Activated T-cell treated with anti-CD3 and anti-CD28 coated beads, Interleukin-2, amount 50 U/mL, for 24 hours (primary cell): ENCODE results near the gene RHBDD1.

Experiments
- DNase-seq: peaks from one replicate; pipeline ENCODE4 v3.0.0-alpha.2; 2020
- H3K27ac Mint-ChIP-seq: 2 replicates; pipeline ENCODE4 v1.8.0; 2020; ENCODE audit warnings: mild to moderate bottlenecking, mixed read lengths
- H3K27me3 Mint-ChIP-seq: 2 replicates; pipeline ENCODE4 v1.8.0; 2020; ENCODE audit warnings: mixed read lengths
- H3K36me3 Mint-ChIP-seq: 2 replicates; pipeline ENCODE4 v1.8.0; 2020; ENCODE audit warnings: low read depth, mixed read lengths
- H3K4me1 Mint-ChIP-seq: 2 replicates; pipeline ENCODE4 v1.8.0; 2020; ENCODE audit warnings: low read depth, mixed read lengths
- H3K4me3 Mint-ChIP-seq: 2 replicates; pipeline ENCODE4 v1.8.0; 2020; ENCODE audit warnings: mild to moderate bottlenecking, moderate library complexity, mixed read lengths
- H3K9me3 Mint-ChIP-seq: 2 replicates; pipeline ENCODE4 v1.8.0; 2020; ENCODE audit warnings: mixed read lengths

Gene RHBDD1

DNA sequence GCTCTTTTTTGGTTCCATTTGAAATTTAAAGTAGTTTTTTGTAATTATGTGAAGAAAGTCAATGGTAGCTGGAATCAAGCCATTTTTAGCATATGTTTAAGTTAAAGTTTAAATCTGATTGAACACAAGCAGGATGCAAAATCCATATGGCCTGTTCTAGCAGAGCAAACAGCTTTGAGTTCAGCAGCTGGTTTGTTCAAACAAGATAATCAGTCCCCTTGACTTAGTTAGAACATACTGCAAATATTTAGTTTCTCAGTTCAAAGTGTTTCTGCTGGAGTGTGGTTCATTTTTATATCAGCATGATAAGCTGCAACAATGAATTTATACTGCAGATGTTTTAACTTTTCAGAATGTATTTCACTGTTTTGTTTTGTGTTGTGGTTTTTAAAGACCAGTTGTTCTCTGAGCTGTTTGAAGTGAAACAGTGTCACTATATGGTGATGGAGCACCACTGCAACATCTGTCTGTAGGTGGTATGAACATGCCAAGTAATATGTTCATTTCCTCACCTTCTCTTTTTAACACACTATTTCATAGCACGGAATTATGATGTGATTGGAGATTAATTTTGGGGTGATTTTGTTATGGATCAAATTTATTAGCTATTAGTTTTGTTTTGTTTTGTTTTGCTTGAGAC lies 202.8 kb downstream of the RHBDD1 start:
- no peak overlapping the region for H3K4me3 Mint-ChIP-seq
- no peaks in the 10 kb centered on the region for H3K36me3 Mint-ChIP-seq

GRCh38 chr2:227043981-227044380 lies 208.1 kb downstream of the RHBDD1 start:
- H3K27ac Mint-ChIP-seq: no peak overlapping the region
- DNase-seq: no peak
- H3K9me3 Mint-ChIP-seq: no peaks in the 10 kb centered on the region
- H3K36me3 Mint-ChIP-seq: no peaks in the 10 kb centered on the region
- H3K27me3 Mint-ChIP-seq: peaks cover 13% of the 10 kb centered on the region
- no peaks in the 10 kb centered on the region for H3K4me1 Mint-ChIP-seq
- no peak overlapping the region for H3K4me3 Mint-ChIP-seq

More for the DNA sequence above, 202.8 kb downstream of the RHBDD1 start:
- Mint-ChIP-seq H3K27me3 (peaks cover 47% of the 10 kb centered on the region), H3K9me3 (no peaks in the 10 kb centered on the region), H3K27ac (no peak overlapping the region), H3K4me1 (no peaks in the 10 kb centered on the region)
- DNase-seq: no peak
